GM18511 (cell line): ENCODE data around the gene ADAMTS17.

ENCODE experiments used
- ATAC-seq: cut with Tn5 transposase; IDR thresholded peaks from one replicate; pipeline ENCODE4 v1.9.1; 2021; ENCODE audit warnings: mild to moderate bottlenecking, moderate library complexity; ENCODE audit not compliant: unreplicated experiment

The ADAMTS17 gene

DNA sequence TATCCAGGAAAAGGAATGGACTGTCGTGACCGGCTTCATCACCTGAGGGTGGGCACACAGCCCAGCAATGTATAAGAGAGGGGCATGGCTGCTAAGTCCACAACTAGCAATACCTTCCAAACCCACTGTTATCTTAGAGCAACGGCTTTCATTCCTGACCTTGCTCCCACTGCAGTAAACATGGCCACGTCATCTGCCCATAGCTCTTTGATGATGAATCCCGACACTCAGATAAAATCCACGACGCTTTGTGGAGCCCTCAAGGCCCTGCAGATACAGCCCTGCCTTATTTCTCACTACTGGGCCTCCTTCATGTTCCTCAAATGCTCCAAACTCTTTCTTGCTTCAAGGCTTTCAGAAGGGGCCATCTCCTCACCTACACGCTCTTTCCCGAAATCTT, 114.0 kb downstream of the ADAMTS17 start:
- no peak for ATAC-seq

DNA sequence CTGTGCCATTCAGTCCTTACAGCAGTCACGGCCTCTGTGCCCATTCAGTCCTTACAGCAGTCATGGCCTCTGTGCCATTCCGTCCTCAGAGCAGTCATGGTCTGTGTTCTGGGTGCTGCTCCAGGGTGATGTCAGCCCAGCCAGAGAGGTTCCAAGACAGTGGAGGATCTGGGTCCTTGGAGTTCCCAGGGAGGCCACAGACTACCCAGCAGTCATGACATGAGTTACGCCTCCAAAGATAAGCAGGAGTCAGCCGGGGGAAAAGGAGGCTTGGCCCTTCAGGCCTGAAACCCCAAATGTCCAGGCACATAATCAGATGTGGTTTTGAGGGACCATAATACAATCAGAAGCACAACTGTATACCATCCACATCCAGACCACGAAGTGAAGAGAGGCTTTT, 115.7 kb downstream of the ADAMTS17 start:
- no peak for ATAC-seq

DNA sequence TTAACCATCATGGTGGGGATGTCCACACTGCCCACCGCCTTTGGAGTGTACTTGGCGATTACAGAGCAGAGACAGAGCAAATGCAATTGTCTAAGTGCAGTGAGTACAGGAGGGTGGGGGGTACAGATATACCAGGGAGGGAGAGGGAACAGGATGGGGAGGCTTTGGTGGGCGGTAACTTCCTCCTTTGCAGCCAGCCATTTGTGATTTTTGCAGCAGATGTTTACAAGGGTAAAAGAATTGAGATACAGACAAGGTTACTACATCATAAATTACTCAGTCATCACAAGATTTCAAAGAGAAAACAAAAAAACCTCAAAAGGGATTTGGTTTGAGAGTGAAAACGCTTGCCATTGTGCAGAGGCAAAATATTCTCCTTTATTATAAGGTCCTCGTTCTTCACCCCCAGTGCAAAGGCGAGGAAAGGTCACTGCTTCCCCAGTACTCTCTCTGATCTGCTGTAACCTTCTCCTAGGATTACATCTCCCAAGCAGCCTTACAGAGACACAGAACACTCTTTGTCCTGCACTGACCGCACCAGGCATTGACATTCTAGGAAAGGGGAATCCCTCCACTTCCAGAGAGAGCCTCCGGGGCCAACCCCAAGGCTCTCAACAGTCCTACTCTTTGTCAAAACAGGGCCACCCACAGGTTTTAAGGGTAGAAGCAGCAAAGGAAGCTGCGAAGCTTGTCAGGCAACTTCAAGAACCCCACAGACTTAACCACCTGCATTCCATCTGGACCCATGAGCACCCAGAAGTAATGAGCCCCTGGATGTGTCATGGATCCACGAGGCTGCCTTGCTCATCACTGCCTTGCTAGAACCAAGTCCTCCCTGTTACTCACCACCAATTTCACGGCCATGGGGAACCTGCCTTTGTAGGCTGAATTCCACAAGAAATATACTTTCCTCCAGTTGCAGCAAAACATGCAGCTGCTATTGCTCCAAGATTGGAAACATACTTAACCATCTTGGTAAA, 117.3 kb downstream of the ADAMTS17 start:
- no peak for ATAC-seq

DNA sequence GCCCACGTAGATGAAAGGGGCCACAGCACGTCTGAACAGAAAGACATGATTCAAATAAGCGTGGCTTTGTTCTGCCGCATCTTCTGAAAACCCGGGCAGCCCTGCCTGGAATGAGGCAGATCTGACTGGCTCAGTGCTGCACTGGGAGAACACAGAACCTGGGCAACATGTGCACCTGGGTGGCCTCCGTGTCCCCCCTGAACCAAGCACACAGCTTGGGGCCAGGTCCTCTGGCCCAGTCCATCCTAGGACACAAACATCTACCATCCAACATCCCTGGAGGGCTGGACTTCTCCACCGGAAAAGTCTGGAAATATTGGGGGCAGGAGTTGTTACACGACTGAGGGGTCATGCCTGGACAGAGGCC, 119.4 kb downstream of the ADAMTS17 start:
- ATAC-seq, result no peak

DNA sequence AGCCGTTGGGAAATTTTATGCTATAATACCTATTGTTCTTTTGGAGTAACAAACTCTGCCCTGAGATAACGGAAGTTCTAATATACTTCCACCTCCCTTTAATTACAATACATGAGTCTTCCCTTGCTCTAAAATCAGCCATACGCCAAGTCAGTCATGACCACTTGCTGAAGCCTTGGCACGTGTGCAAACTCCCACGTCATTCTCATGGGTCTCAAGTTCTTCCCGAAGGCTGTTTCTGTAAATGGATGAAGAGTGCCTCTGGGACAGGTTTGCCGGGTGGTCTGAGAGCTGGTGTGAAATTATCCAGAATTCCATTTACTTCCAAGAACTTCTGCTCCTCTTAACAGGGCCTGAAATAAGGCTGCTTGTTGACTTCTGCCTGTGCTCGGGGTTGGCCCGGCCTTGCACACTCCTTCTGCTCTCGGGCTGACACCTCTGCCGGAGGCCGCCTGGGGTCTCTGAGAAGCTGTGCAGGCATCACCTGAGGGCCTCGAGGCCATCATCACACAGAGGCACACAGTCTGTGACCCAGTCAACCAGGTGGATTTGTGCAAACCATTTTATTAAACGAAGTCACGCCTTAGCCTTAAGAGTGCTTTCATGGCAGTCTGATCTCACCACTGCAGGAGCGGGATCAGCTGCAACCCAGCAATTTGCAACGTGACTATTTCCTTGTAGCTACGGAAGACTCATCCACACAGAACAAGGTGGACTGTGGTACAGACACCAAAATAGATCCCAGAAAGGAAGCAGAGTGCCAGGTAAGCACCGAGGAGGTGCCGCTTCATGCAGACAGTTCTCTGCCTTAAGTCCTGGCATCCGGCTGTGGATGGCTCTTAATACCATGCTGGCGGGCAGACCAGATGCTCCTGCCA, 120.1 kb downstream of the ADAMTS17 start:
- ATAC-seq, result no peak

DNA sequence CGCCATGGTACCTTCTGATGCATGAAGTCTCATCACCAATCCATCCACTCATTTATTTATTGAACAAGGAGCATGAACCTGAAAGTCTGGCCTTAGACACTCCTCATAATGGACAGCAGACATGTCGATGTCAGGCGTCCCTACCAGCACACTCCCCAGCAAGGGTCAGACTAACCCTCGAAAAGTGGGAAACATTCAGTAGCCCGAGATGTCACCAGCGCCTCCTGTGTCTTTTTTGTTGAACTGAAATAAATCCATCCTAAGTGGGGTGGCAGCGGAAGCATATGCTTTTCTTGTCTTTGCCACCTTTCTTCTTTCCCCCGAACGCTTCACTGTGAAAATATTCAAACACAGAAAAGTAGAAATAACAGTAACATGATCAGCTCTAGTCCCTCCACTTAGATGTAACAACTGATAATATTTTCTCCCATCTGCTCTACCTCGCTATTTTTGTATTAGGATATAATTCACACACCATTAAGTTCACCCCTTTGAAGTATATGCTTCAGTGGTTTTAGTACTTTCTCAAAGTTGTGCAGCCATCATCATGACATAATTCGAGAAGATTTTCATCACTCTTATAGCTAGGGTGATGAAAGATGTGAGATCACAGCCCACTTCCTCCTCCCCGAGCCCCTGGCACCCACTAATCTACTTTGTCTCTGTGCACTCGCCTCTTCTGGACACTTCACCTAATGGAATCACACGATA, 121.6 kb downstream of the ADAMTS17 start:
- no peak for ATAC-seq

DNA sequence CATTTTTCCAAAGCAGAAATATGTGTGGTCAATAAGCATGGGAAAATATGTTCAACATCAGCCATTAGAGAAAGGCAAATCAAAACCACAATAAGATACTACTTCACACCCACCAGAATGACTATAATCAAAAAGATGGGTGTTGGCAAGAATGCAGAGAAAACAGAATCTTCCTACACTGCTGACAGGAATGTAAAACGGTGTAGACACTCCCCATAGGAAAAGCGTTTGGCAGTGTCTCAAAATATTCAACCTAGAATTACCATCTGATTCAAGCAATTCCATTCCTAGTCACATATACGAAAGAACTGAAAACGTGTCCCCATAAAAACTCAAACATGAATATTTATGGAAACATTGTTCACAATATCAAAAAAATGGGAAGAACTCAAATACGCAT, 123.3 kb downstream of the ADAMTS17 start:
- no peak for ATAC-seq

DNA sequence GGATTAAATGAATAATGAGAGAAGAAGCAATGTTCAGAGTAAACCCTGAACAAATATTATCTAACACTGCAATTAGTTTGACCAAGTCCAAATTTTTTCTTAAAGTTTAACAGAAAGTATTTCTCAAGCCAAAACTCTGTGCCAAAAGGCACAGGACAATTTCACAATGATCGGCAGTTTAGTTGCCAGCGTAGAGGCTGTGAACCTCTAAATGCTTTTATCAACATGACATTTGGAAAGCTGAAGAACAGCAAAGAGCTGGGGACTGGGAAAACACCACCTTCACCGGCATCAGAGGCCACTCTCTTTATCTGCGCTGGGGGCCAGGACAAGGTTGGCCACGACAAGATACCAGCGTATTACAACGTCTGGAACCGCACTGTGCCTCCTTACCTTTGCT, 125.6 kb downstream of the ADAMTS17 start:
- ATAC-seq, result no peak

DNA sequence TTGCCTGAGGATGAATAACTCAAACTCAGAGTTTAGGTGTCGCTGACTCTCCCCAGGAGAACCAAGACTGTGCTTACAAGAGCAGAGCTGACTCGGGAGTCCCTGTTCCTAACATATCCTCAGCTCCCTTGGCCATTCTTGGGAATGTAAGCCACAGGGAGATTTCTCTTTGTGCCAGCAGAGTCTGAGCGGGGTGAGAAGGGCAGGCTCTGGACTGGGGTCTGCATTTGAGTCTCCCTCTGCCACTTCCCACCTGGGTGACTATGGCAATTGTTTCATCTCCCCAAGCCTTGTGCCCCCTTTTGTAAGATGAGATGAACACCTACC, 126.0 kb downstream of the ADAMTS17 start:
- no peak for ATAC-seq

DNA sequence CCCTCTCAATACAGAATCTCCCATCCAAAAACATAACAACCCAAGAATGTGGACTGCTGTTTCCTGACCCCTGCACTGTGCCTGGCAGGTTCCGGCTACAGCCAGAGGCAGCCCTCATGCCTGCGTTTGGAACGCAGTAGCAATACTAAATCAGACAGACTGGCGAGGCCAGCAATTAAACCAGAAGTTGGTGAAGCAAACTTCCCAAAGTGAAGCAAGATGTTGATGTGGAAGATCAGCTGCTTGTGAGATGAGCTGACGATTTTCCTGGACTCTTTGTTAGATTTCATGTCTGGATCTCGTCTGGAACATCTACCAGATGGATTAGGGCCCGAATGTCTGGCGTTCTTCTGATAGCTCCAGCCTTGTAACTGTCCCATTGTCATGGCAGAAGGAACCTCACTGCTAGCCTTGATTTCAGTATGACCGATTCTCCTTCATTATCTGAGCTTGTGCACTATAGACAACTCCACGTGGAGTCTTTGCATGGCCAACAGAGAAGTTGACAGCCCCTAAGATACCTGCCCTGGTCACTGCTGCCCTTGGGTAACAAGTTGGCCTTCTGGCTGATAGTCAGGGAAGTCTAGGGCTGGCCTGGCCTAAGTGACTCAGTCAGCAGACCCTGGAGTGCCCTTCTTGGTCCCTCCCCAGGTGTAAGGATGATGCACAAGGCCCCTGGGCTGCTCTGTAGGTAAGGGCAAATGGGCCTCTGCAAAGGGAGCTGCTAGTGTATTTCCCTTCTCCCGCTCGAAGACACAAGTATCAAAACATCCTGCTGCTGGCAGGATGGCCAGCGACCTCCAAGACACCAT, 126.5 kb downstream of the ADAMTS17 start:
- no peak for ATAC-seq

DNA sequence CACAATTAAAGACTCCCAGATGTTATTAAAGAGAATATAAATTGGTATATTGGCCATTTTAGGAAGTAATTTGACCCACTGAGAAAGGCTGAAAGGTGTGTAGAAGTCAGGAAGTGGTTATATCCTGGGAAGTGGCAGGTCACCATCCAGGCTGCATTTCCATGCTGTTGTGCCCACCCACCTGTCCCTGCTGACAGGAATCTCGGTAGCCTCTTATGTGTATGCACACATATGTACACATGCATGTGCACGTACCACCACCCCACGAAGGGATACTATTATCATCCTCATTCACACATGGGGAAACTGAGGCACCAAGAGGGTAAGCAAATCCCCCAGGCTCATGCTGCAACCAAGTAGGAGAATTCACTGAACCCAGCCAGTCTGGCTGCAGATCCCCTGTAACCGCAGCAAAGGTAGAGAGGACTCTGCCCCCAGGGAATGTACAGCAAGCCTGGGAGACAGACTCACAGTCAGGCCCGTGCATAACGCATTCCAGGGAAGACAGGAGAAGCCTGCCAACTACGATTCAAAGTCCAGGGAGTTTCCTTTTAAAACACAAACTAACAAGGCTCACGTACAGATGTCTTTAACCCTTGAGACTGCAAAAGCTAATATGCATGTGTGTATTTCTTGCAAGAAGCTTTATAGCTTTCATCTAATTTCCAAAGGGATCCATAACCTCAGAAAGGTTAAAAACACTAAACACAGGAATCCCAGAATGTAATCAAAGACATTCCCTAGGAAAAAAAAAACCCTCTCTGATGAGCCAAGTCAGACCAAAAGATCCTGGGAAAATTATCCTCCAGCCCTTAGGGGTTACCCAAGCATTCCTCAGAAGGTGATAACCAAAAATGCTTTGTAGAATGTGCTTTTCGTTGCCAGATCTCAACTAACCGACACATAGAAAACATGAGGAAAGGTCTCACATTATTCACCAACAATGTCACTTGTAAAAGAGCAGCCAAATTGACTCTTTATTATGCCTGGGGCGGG, 129.6 kb downstream of the ADAMTS17 start:
- no peak for ATAC-seq

DNA sequence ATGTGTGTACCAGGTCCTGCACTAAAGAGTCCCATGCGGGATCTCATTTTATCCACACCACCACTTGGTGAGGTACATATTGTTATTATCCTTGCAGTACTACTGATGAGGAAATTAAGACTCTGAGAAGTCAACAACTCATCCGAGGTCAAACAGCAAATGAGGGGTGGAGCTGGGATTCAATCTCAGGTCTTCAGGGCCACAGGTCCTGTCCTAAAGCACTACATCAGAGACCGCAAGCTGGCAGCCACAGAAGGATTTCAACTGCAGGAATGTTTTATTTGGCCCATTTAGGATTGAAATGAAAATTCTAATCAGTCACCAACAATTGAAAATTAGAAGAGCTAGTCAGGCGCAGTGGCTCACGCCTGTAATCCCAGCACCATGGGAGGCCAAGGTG, 131.4 kb downstream of the ADAMTS17 start:
- no peak for ATAC-seq

DNA sequence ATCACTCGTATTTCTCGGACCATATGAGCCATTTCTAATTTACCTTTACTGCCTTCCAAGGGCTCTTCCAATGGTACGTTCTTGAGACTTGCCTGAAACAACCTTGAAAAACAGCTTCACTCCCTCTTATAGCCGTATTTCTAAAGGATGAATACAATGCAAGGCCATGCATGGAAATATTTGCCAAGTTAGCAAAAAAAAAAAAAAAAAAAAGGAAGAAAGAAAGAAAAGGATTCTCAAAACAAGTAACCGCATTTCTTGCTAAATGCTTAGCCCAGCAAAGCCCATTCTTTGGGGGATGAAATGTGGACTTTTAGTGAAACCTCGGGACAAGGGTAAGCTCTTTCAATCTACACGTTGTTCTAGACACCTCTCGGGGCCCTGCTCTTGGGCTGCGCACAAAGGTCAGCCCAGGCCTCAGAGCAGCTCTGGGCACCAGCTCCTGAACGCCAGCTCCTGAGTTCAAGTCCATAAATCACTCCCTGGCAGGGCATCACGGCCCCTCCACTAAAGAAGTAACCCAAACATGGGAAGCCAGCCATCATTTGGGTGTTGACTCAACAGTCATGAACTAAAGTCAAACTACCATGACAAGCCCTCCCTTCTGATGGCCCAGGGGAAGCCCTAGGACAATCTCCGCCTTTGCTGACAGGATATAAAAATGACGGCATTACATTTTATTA, 132.7 kb downstream of the ADAMTS17 start:
- ATAC-seq, result no peak

DNA sequence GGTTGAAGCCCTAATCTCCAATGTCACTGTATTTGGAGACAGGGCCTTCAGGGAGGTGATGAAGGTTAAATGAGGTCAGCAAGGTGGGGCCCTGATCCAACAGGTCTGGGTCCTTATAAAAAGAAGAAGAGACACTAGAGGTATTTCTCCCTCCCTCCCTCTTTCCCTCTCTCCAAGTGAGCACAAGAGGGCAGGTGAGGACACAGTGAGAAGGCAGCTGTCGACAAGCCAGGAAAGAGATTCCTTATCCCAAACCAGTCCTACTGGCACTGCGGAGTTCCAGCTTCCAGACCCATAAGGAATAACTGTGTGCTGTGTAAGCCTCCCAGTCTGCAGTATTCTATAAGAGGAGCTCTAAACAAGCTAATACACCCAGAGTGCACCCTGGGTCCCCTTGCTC, 134.7 kb downstream of the ADAMTS17 start:
- ATAC-seq, result no peak

DNA sequence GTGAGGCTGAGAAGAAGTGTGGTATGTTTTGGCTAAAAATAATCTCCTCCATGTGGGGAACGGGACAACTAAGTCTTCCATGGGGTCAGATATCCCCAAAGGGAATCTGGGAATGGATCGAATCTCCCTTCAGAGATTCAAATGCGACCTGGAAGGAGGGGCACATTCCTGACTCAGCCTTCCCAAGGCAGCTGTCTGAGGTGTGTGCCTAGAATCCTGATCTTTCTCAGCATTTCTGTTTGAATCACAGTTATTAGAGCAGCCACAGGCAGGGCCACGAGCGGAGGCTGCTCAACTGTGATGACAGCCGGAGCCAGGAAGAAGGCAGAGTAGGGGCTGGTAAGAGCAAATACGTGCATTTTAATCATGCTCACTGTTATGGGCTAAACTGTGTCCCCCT, 135.1 kb downstream of the ADAMTS17 start:
- ATAC-seq, result no peak

DNA sequence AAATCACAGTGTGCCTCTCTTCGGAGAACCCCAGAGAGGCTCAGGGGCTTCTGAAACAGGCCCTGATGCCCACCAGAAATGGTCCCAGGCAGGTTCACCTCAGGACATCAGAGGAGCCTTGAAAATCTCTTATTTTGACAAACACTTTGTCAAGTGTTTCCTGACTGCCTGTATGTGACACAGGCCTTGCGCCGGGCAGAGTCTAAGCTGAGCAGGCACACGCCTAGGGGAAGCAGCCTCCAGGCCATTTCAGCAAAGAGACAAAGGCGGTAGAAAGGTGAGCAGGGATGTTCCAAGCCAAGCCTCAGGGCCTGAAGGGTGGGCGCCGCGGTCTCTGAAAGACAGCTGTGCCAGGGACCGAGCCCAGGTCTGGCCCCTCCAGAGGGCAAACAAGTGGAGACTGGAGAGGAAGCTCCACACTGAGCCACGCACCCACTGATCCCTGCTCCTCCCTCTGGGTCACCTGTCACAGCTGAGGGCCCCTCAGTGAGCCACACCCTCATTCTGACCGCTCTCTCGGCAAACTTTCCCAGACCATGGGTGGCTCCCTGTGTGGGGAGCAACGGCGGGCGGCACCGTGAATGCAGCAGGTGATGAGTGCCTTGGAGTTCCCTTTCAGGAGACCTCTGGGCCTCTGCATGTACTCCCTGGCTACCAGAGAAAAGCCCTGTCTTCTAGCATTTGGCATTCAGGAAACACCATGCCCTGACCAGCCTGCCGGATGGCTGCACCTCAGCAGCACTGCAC, 136.1 kb downstream of the ADAMTS17 start:
- no peak for ATAC-seq

DNA sequence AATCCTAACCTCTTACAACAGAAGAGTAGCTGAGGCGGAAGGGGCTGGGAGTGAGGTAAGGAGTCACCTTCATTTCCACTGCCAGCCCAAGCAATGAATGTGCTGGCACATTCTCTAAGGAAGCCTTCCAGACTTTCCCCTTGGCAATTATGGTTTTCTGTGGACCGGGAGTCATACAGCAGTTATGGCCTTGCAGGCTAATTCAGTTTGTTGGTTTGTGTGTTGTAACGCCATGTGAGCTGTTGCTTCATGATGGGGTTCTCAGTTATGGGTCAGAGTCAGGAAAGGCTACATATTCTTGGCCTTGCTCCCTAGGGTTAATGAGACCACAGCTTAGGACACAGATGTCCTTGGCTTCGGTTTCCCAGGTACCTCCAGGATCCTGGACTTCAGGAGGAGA, 137.0 kb downstream of the ADAMTS17 start:
- no peak for ATAC-seq

DNA sequence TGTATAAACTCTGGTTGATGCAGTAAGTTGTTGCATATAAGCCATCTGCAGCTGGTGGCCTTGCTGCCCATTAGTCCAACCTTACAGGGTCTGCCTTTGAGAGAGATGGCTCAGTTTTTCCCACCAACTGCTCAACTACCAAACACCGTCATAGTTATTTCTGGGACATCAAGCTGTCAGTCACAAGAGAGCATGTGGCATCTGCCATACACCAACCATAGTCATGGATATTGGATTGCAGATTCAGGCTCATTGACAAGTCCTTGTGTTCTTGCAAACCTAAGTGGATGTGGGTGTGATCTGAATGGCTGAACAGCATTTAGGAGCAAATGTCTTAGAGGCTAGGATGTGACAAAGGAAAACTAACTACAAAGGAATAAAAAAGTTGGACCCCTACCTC, 137.6 kb downstream of the ADAMTS17 start:
- ATAC-seq, result no peak
